HG02852 (cell line): ENCODE results near the gene ARAP1.

Experiments used
- ATAC-seq: cut with Tn5 transposase; IDR thresholded peaks from one replicate; pipeline ENCODE4 v1.9.1; 2021; ENCODE audit warnings: mild to moderate bottlenecking, moderate library complexity; ENCODE audit not compliant: unreplicated experiment

ARAP1 gene

GRCh38 chr11:72705442-72706365, 46.5 kb downstream of the ARAP1 start:
- no peak for ATAC-seq

GRCh38 chr11:72704783-72705265, 47.4 kb downstream of the ARAP1 start:
- no peak for ATAC-seq

GRCh38 chr11:72704028-72704782, 48.0 kb downstream of the ARAP1 start:
- no peak for ATAC-seq

- no peak for ATAC-seq
Measured at GRCh38 chr11:72703267-72704008, 48.8 kb downstream of the ARAP1 start.

- ATAC-seq, result no peak
Measured at GRCh38 chr11:72702577-72703241, 49.5 kb downstream of the ARAP1 start.

- ATAC-seq, result no peak
Measured at GRCh38 chr11:72702096-72702495, 50.1 kb downstream of the ARAP1 start.

- ATAC-seq, result no peak
Measured at GRCh38 chr11:72701466-72701865, 50.7 kb downstream of the ARAP1 start.

GRCh38 chr11:72700146-72700545, 52.1 kb downstream of the ARAP1 start:
- ATAC-seq, result no peak

GRCh38 chr11:72697814-72698213, 54.4 kb downstream of the ARAP1 start:
- ATAC-seq, result no peak

GRCh38 chr11:72696866-72697700, 55.1 kb downstream of the ARAP1 start:
- ATAC-seq, result no peak

GRCh38 chr11:72695354-72695753, 56.9 kb downstream of the ARAP1 start:
- ATAC-seq, result no peak

GRCh38 chr11:72693271-72693968, 58.8 kb downstream of the ARAP1 start:
- no peak for ATAC-seq

- ATAC-seq, result no peak
Measured at GRCh38 chr11:72692498-72693237, 59.5 kb downstream of the ARAP1 start.

- ATAC-seq, result no peak
Measured at GRCh38 chr11:72690166-72690565, 62.0 kb downstream of the ARAP1 start.

- no peak for ATAC-seq
Measured at GRCh38 chr11:72688929-72689328, 63.3 kb downstream of the ARAP1 start.

- ATAC-seq, result no peak
Measured at GRCh38 chr11:72688486-72688885, 63.7 kb downstream of the ARAP1 start.

GRCh38 chr11:72687326-72687725, 64.9 kb downstream of the ARAP1 start:
- ATAC-seq, result no peak

GRCh38 chr11:72686639-72687220, 65.5 kb downstream of the ARAP1 start:
- no peak for ATAC-seq
